ENCODE data around the gene MYO5B.

Gene MYO5B

DNA sequence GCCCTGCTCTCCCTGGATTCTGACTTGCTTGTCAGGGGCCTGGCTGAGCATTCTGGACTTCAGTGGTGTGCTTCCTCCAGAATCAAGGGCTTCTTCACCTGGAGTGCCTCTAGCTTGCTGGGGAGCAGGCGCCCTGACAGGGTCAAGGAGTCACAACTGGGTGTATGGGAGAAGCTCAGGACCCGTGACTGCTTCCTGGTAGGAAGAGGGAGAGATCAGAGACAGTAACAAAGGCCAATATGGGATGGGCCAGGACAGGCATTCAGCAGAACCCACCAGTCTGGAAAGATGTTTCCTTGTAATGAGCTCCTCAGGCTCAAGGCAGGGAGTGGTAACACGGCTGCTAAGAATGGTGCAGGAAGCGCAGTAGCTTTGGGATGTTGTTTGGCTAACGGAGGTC is 277.2 kb downstream of the MYO5B start:
- ChIA-PET CTCF (no interaction called here), POLR2A (no interaction called here)
- 100% methylated on average over 5 of the region's 5 CpGs for WGBS (ENCODE audit: insufficient coverage)
- peaks cover 3 to 45% (median 11%) of the 10 kb centered on the region in 5 experiments for H3K27me3 ChIP-seq (replicated peaks in 2 of 5; ENCODE audit: control insufficient read depth in 4 of 5, insufficient read depth in 5 of 5, low read length in 4 of 5)
- H3K27ac ChIP-seq (ENCODE audit: insufficient read depth in 1 of 2, low read depth in 1 of 2, low read length in 2 of 2, poor library complexity in 1 of 2, severe bottlenecking in 2 of 2): no peak overlapping the region
- no peaks in the 10 kb centered on the region for H3K36me3 ChIP-seq (ENCODE audit: control insufficient read depth in 4 of 4, insufficient read depth in 4 of 4, low read length in 3 of 4)
- H3K9me3 ChIP-seq (ENCODE audit: control extremely low read depth in 1 of 5, control insufficient read depth in 4 of 5, insufficient read depth in 2 of 5, low read depth in 1 of 5, low read length in 4 of 5): no peaks in the 10 kb centered on the region
- no peak overlapping the region for H3K4me3 ChIP-seq (ENCODE audit: control insufficient read depth in 1 of 7, extremely low read depth in 1 of 7, insufficient read depth in 4 of 7, low read depth in 2 of 7, low read length in 6 of 7)
- no peaks in the 10 kb centered on the region for H3K4me1 ChIP-seq (ENCODE audit: control extremely low read depth in 1 of 4, control insufficient read depth in 4 of 4, insufficient read depth in 4 of 4, low read length in 3 of 4)
- no peak for DNase-seq

DNA sequence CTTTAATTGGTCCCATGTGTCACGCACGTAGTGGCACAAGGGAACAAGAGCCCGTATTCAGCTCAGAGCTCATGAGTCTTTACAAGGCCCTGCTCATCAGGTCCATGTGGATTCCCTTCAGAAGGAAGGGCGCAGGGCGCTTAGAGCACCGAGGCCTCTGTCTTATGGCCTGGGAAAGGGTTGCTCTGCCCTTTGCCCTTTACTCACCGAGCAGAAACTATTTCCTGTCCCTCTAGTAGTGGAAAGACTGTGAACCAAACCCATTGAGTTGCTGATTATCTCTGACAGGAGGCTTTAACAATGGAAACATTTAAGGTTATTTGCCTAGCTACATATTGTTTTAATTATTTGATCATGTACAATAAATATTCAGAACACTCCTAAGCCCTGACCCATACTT is 279.6 kb downstream of the MYO5B start:
- DNase-seq: no peak
- no peaks in the 10 kb centered on the region for H3K36me3 ChIP-seq (ENCODE audit: control insufficient read depth in 4 of 4, insufficient read depth in 4 of 4, low read length in 3 of 4)
- peaks cover 0 to 21% (median 1%) of the 10 kb centered on the region in 5 experiments for H3K27me3 ChIP-seq (replicated peaks in 2 of 5; ENCODE audit: control insufficient read depth in 4 of 5, insufficient read depth in 5 of 5, low read length in 4 of 5)
- WGBS (ENCODE audit: insufficient coverage): 75% methylated on average over 7 of the region's 7 CpGs
- no peak overlapping the region for H3K4me3 ChIP-seq (ENCODE audit: control insufficient read depth in 1 of 7, extremely low read depth in 1 of 7, insufficient read depth in 4 of 7, low read depth in 2 of 7, low read length in 6 of 7)
- no peaks in the 10 kb centered on the region for H3K4me1 ChIP-seq (ENCODE audit: control extremely low read depth in 1 of 4, control insufficient read depth in 4 of 4, insufficient read depth in 4 of 4, low read length in 3 of 4)
- CTCF ChIA-PET: no interaction called here
- no peaks in the 10 kb centered on the region for H3K9me3 ChIP-seq (ENCODE audit: control extremely low read depth in 1 of 5, control insufficient read depth in 4 of 5, insufficient read depth in 2 of 5, low read depth in 1 of 5, low read length in 4 of 5)
- H3K27ac ChIP-seq (ENCODE audit: insufficient read depth in 1 of 2, low read depth in 1 of 2, low read length in 2 of 2, poor library complexity in 1 of 2, severe bottlenecking in 2 of 2): no peak overlapping the region
- POLR2A ChIA-PET: no interaction called here

DNA sequence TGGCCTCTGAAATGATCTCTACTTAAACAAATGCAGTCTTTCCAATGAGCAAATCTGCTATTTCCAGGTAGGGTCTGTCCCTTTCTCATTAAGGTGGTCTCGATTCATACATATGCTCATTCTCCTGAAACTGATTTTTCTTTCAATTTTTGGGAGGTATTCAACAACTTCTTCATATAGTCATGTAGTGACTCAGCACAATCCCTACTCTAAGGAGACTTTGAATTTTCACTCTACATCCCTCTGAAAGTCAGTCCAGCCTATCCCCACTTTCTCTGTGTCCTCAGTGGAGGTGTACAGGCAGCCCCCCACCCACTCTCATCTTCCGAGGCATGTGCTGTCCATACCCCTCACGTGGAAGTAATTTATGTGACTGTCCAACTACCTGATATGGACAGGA is 281.7 kb downstream of the MYO5B start:
- no peaks in the 10 kb centered on the region for H3K36me3 ChIP-seq (ENCODE audit: control insufficient read depth in 4 of 4, insufficient read depth in 4 of 4, low read length in 3 of 4)
- ChIA-PET CTCF (no interaction called here), POLR2A (no interaction called here)
- 92% methylated on average over 3 of the region's 3 CpGs for WGBS (ENCODE audit: insufficient coverage)
- no peaks in the 10 kb centered on the region for H3K9me3 ChIP-seq (ENCODE audit: control extremely low read depth in 1 of 5, control insufficient read depth in 4 of 5, insufficient read depth in 2 of 5, low read depth in 1 of 5, low read length in 4 of 5)
- peaks cover 0 to 11% (median 2%) of the 10 kb centered on the region in 5 experiments for H3K27me3 ChIP-seq (replicated peaks in 2 of 5; ENCODE audit: control insufficient read depth in 4 of 5, insufficient read depth in 5 of 5, low read length in 4 of 5)
- no peak for DNase-seq
- H3K27ac ChIP-seq (ENCODE audit: insufficient read depth in 1 of 2, low read depth in 1 of 2, low read length in 2 of 2, poor library complexity in 1 of 2, severe bottlenecking in 2 of 2): no peak overlapping the region
- H3K4me1 ChIP-seq (ENCODE audit: control extremely low read depth in 1 of 4, control insufficient read depth in 4 of 4, insufficient read depth in 4 of 4, low read length in 3 of 4): no peaks in the 10 kb centered on the region
- H3K4me3 ChIP-seq (ENCODE audit: control insufficient read depth in 1 of 7, extremely low read depth in 1 of 7, insufficient read depth in 4 of 7, low read depth in 2 of 7, low read length in 6 of 7): no peak overlapping the region

DNA sequence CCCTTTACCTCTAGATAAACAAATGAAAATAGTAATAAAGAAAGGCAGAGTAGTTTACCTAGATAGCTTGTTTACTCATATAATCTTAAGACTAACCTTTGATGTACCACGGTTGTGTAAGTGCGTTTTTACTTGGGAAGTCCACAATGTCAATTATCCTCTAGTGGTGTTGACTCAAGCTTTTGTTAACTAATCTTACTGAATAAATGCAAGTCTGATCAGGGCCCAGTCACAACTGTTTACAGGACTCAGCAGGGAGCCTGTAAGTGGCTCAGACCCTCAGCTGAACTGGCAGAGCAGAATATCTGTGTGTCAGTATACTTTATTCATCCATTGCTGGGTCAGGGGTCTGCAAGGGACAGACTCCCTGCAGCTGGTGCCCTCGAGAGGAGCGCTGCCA is 283.5 kb downstream of the MYO5B start:
- Histone ChIP-seq H3K27me3 (replicated peaks in 2 of 5; ENCODE audit: control insufficient read depth in 4 of 5, insufficient read depth in 5 of 5, low read length in 4 of 5) (peaks cover 0 to 4% (median 2%) of the 10 kb centered on the region in 5 experiments), H3K4me1 (ENCODE audit: control extremely low read depth in 1 of 4, control insufficient read depth in 4 of 4, insufficient read depth in 4 of 4, low read length in 3 of 4) (no peaks in the 10 kb centered on the region), H3K27ac (ENCODE audit: insufficient read depth in 1 of 2, low read depth in 1 of 2, low read length in 2 of 2, poor library complexity in 1 of 2, severe bottlenecking in 2 of 2) (no peak overlapping the region), H3K36me3 (ENCODE audit: control insufficient read depth in 4 of 4, insufficient read depth in 4 of 4, low read length in 3 of 4) (no peaks in the 10 kb centered on the region), H3K9me3 (ENCODE audit: control extremely low read depth in 1 of 5, control insufficient read depth in 4 of 5, insufficient read depth in 2 of 5, low read depth in 1 of 5, low read length in 4 of 5) (no peaks in the 10 kb centered on the region), H3K4me3 (ENCODE audit: control insufficient read depth in 1 of 7, extremely low read depth in 1 of 7, insufficient read depth in 4 of 7, low read depth in 2 of 7, low read length in 6 of 7) (no peak overlapping the region)
- POLR2A ChIA-PET: no interaction called here
- CTCF ChIA-PET: no interaction called here
- WGBS (ENCODE audit: insufficient coverage): 69% methylated on average over 4 of the region's 4 CpGs
- DNase-seq: no peak

DNA sequence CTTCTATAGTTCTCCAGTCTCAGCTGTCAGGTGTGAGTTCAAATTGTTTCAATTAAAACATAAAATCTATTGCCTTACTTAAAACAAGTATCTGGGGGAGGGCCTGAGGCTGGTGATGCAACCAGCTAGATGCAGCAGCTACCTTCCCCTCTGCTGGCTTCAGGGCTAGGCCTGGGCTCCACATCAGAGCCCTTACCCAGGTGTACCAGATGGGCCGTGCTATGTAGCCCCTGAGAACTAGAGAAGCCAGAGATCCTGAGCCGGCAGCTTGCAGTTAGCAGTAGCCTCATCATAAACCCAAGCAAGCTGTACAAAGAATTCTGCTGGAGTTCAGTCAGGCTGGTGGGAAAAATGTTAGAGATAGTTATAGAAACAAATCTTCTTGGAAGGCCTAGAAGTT is 284.0 kb downstream of the MYO5B start:
- WGBS (ENCODE audit: insufficient coverage): 100% methylated on average over 2 of the region's 2 CpGs

DNA sequence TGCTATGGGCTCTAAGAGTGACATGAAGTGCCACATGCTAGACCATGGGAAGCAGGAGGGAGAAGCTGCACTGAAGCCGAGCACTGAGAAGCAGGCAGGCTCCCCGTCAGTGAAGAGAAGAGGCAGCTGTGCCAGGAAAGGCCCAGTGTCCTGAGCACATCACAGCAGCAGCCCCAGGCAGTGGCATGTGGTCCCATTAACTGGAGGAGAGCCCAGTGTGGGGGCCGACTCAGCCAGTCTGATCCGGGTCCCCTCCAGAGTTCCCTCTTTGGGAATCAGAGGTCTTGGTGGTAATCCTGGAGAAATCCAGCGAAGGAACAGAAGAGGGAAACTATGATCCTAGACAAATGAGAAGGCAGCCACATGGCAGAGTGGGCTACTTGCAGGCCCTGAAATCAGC is 284.9 kb downstream of the MYO5B start:
- POLR2A ChIA-PET: no interaction called here

More for the DNA sequence above, 284.0 kb downstream of the MYO5B start:
- H3K36me3 ChIP-seq (ENCODE audit: control insufficient read depth in 4 of 4, insufficient read depth in 4 of 4, low read length in 3 of 4): no peaks in the 10 kb centered on the region
- peaks cover 0 to 3% (median 2%) of the 10 kb centered on the region in 5 experiments for H3K27me3 ChIP-seq (replicated peaks in 2 of 5; ENCODE audit: control insufficient read depth in 4 of 5, insufficient read depth in 5 of 5, low read length in 4 of 5)
- no peak overlapping the region for H3K4me3 ChIP-seq (ENCODE audit: control insufficient read depth in 1 of 7, extremely low read depth in 1 of 7, insufficient read depth in 4 of 7, low read depth in 2 of 7, low read length in 6 of 7)
- no peak overlapping the region for H3K27ac ChIP-seq (ENCODE audit: insufficient read depth in 1 of 2, low read depth in 1 of 2, low read length in 2 of 2, poor library complexity in 1 of 2, severe bottlenecking in 2 of 2)
- H3K9me3 ChIP-seq (ENCODE audit: control extremely low read depth in 1 of 5, control insufficient read depth in 4 of 5, insufficient read depth in 2 of 5, low read depth in 1 of 5, low read length in 4 of 5): no peaks in the 10 kb centered on the region
- CTCF ChIA-PET: no interaction called here
- no peak for DNase-seq
- no peaks in the 10 kb centered on the region for H3K4me1 ChIP-seq (ENCODE audit: control extremely low read depth in 1 of 4, control insufficient read depth in 4 of 4, insufficient read depth in 4 of 4, low read length in 3 of 4)
- POLR2A ChIA-PET: no interaction called here

DNA sequence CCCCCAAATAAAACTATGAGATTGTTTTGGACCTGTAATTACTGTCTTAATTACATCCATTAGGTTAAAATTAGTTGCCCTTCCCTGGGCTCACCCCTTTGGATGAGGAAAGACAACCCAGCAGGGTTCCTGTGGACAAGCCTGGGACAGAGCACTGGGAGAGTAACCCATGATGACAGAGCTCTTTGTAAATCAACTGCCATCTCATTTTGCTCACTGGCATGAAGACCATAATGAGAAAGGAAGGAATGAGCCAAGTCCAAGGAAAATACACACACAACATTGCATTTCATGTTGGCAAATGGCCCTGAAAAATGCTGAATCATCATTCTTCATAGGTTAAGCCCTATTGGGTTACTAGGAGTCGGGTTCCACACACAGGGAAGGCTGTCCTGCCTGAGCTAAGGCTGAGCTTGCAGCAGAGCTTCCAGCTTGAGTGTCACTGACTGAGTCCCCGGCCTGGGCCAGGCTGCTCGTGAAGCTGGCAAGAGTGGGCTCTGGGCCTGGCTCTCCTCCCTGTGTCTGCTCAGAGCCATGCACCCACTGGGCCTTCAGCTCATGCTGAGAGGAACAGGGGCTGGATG is 287.5 kb downstream of the MYO5B start:
- H3K36me3 ChIP-seq (ENCODE audit: control insufficient read depth in 4 of 4, insufficient read depth in 4 of 4, low read length in 3 of 4): no peaks in the 10 kb centered on the region
- no peak overlapping the region for H3K4me3 ChIP-seq (ENCODE audit: control insufficient read depth in 1 of 7, extremely low read depth in 1 of 7, insufficient read depth in 4 of 7, low read depth in 2 of 7, low read length in 6 of 7)
- H3K4me1 ChIP-seq (ENCODE audit: control extremely low read depth in 1 of 4, control insufficient read depth in 4 of 4, insufficient read depth in 4 of 4, low read length in 3 of 4): no peaks in the 10 kb centered on the region
- H3K27me3 ChIP-seq (replicated peaks in 2 of 5; ENCODE audit: control insufficient read depth in 4 of 5, insufficient read depth in 5 of 5, low read length in 4 of 5): peaks cover 0 to 5% (median 2%) of the 10 kb centered on the region in 5 experiments
- H3K27ac ChIP-seq (ENCODE audit: insufficient read depth in 1 of 2, low read depth in 1 of 2, low read length in 2 of 2, poor library complexity in 1 of 2, severe bottlenecking in 2 of 2): no peak overlapping the region
- ChIA-PET POLR2A (interaction anchor here (0.6 kb wide), 1 partner anchor 202 kb away, joined by 5 read pairs; no protein-coding TSS in a partner anchor), CTCF (no interaction called here)
- WGBS (ENCODE audit: insufficient coverage): 57% methylated on average over 3 of the region's 3 CpGs
- H3K9me3 ChIP-seq (ENCODE audit: control extremely low read depth in 1 of 5, control insufficient read depth in 4 of 5, insufficient read depth in 2 of 5, low read depth in 1 of 5, low read length in 4 of 5): no peaks in the 10 kb centered on the region
- no peak for DNase-seq

More for the DNA sequence above, 284.9 kb downstream of the MYO5B start:
- no peak overlapping the region for H3K4me3 ChIP-seq (ENCODE audit: control insufficient read depth in 1 of 7, extremely low read depth in 1 of 7, insufficient read depth in 4 of 7, low read depth in 2 of 7, low read length in 6 of 7)
- H3K9me3 ChIP-seq (ENCODE audit: control extremely low read depth in 1 of 5, control insufficient read depth in 4 of 5, insufficient read depth in 2 of 5, low read depth in 1 of 5, low read length in 4 of 5): no peaks in the 10 kb centered on the region
- no peak for DNase-seq
- no peaks in the 10 kb centered on the region for H3K4me1 ChIP-seq (ENCODE audit: control extremely low read depth in 1 of 4, control insufficient read depth in 4 of 4, insufficient read depth in 4 of 4, low read length in 3 of 4)
- CTCF ChIA-PET: no interaction called here
- H3K27me3 ChIP-seq (replicated peaks in 2 of 5; ENCODE audit: control insufficient read depth in 4 of 5, insufficient read depth in 5 of 5, low read length in 4 of 5): peaks cover 0 to 3% (median 2%) of the 10 kb centered on the region in 5 experiments
- WGBS (ENCODE audit: insufficient coverage): 93% methylated on average over 5 of the region's 5 CpGs
- no peak overlapping the region for H3K27ac ChIP-seq (ENCODE audit: insufficient read depth in 1 of 2, low read depth in 1 of 2, low read length in 2 of 2, poor library complexity in 1 of 2, severe bottlenecking in 2 of 2)
- H3K36me3 ChIP-seq (ENCODE audit: control insufficient read depth in 4 of 4, insufficient read depth in 4 of 4, low read length in 3 of 4): no peaks in the 10 kb centered on the region
